Ascending aorta (tissue), 2 donors: ENCODE data around the gene INPP5E. TPM values are rescaled to one million over a fixed set of nuclear protein-coding genes. Genes with fewer than 3 reads are reported as not detected.

Experiments used
- DNase-seq, 2 donors: peaks; one replicate each; pipeline ENCODE4 v3.0.0-alpha.2; 2019; ENCODE audit warnings: low spot score in 2 of 2
- H3K27ac ChIP-seq, 2 donors: fragments of 200-600 bp; sonication (generic); one replicate each; pipeline ENCODE4 v1.5.1; 2016 to 2017; ENCODE audit warnings: mild to moderate bottlenecking in 1 of 2
- H3K27me3 ChIP-seq: fragments of 200-600 bp; sonication (generic); one replicate; pipeline ENCODE4 v1.5.1; 2017
- H3K36me3 ChIP-seq, 2 donors: fragments of 200-600 bp; sonication (generic); one replicate each; pipeline ENCODE4 v1.5.1; 2016
- H3K4me1 ChIP-seq, 2 donors: fragments of 200-600 bp; sonication (generic); one replicate each; pipeline ENCODE4 v1.5.1; 2016 to 2017; ENCODE audit warnings: mild to moderate bottlenecking in 1 of 2
- H3K4me3 ChIP-seq, 2 donors: fragments of 200-600 bp; sonication (generic); one replicate each; pipeline ENCODE4 v1.5.1; 2016 to 2017; ENCODE audit warnings: mild to moderate bottlenecking in 1 of 2
- H3K9me3 ChIP-seq, 2 donors: fragments of 200-600 bp; sonication (generic); one replicate each; pipeline ENCODE4 v1.5.1; 2016
- CTCF ChIP-seq, 3 experiments: fragments of 200-600 bp in 2 of 3; fragments of 450-650 bp in 1 of 3; sonication (generic) in 2 of 3; IDR thresholded peaks; one replicate each; pipeline ENCODE4 v1.5.1; 2016 to 2019; ENCODE audit warnings: antibody characterized with exemption in 3 of 3, mild to moderate bottlenecking in 1 of 3, moderate library complexity in 1 of 3
- intact Hi-C: fragments of 100-400 bp; cut with DNase I; formaldehyde crosslinking; loops from one replicate; pipeline ENCODE4 v1.15.1; 2023
- total RNA-seq: library from RNA; depleted of rRNA; stranded (reverse); fragments of >200 nt; gene quantifications from one replicate; pipeline ENCODE4 v1.1.0, GENCODE V29; 2016

The INPP5E gene
- total RNA-seq, 1 donor from 2014 or later, result 20.2 TPM

GRCh38 chr9:136401173-136401922 is 38.3 kb downstream of the INPP5E start:
- peaks cover 10 to 13% of the 10 kb centered on the region in 2 donors for H3K4me1 ChIP-seq
- H3K27ac ChIP-seq, result no peak overlapping the region
- no peak overlapping the region for H3K4me3 ChIP-seq
- intact Hi-C loops, result loop anchor here (5.0 kb wide), 1 partner anchor 74 kb away; the partner anchor contains the start of gene GPSM1
- no peaks in the 10 kb centered on the region for H3K27me3 ChIP-seq
- no peak for TF ChIP-seq CTCF (IDR thresholded peaks at IDR 0.05)
- DNase-seq, result no peak
- peaks cover 26 to 46% of the 10 kb centered on the region in 2 donors for H3K36me3 ChIP-seq
- H3K9me3 ChIP-seq, result no peaks in the 10 kb centered on the region

- H3K9me3 ChIP-seq, result no peaks in the 10 kb centered on the region
- H3K36me3 ChIP-seq, result peaks cover 28 to 46% of the 10 kb centered on the region in 2 donors
- intact Hi-C loops, result loop anchor here (1.0 to 5.0 kb wide), 4 partner anchors 10 to 73 kb away; partner anchors contain the start of genes DNLZ, ENTR1, GPSM1 and INPP5E
- peak; percentile 85 to 93 (median 92) for TF ChIP-seq CTCF (IDR thresholded peaks at IDR 0.05)
- H3K27me3 ChIP-seq, result no peaks in the 10 kb centered on the region
- H3K27ac ChIP-seq, result peak within 1 kb of the TSS; percentile 6 to 50
- peak within 1 kb of the TSS; percentile 90 to 97 for H3K4me3 ChIP-seq
- DNase-seq, result peak; percentile 36 to 91
- H3K4me1 ChIP-seq, result peaks cover 10 to 13% of the 10 kb centered on the region in 2 donors
Measured at GRCh38 chr9:136400038-136400834, 39.4 kb downstream of the INPP5E start, which contains the start of gene SNAPC4. TSS of gene SNAPC4 (minus strand) at chr9:136400170. CDS start at chr9:136398428, 1,742 bp downstream.

GRCh38 chr9:136399176-136400037 is 40.2 kb downstream of the INPP5E start:
- Histone ChIP-seq H3K4me1 (peaks cover 10 to 13% of the 10 kb centered on the region in 2 donors), H3K27ac (no peak overlapping the region), H3K9me3 (no peaks in the 10 kb centered on the region), H3K4me3 (peak overlapping the region; percentile 90 to 97), H3K36me3 (peaks cover 30 to 47% of the 10 kb centered on the region in 2 donors), H3K27me3 (no peaks in the 10 kb centered on the region)
- intact Hi-C loops, result loop anchor here (1.0 to 5.0 kb wide), 4 partner anchors 11 to 72 kb away; partner anchors contain the start of genes DNLZ, ENTR1, GPSM1 and INPP5E
- DNase-seq, result no peak
- no peak for TF ChIP-seq CTCF (IDR thresholded peaks at IDR 0.05)

- Histone ChIP-seq H3K4me1 (peaks cover 10 to 13% of the 10 kb centered on the region in 2 donors), H3K27me3 (no peaks in the 10 kb centered on the region), H3K27ac (no peak overlapping the region), H3K36me3 (peaks cover 32 to 48% of the 10 kb centered on the region in 2 donors), H3K9me3 (no peaks in the 10 kb centered on the region), H3K4me3 (no peak overlapping the region)
- no peak for TF ChIP-seq CTCF (IDR thresholded peaks at IDR 0.05)
- no peak for DNase-seq
- intact Hi-C loops, result no loop called here
Measured at GRCh38 chr9:136398286-136398685, 41.4 kb downstream of the INPP5E start.

GRCh38 chr9:136397643-136398042 is 42.0 kb downstream of the INPP5E start:
- intact Hi-C loops, result no loop called here
- Histone ChIP-seq H3K36me3 (peaks cover 33 to 54% of the 10 kb centered on the region in 2 donors), H3K27ac (no peak overlapping the region), H3K4me3 (no peak overlapping the region), H3K4me1 (peaks cover 10 to 13% of the 10 kb centered on the region in 2 donors), H3K9me3 (no peaks in the 10 kb centered on the region), H3K27me3 (no peaks in the 10 kb centered on the region)
- no peak for TF ChIP-seq CTCF (IDR thresholded peaks at IDR 0.05)
- no peak for DNase-seq
